Cardiac fibroblast (primary cell): Measurements from ENCODE around the gene RAB43.

ENCODE experiments used
- DNase-seq, 2 donors: peaks; one replicate each; pipeline versions ENCODE4 v3.0.0 to v3.0.0-alpha.2; 2010; ENCODE audit warnings: low read depth in 2 of 2
- H3K4me3 ChIP-seq, 2 donors: replicated peaks in 1 of 2; 1 replicate in 1 of 2; 2 replicates in 1 of 2; pipeline ENCODE4 v1.5.1; 2011; ENCODE audit warnings: low read depth in 2 of 2, low read length in 2 of 2, mild to moderate bottlenecking in 2 of 2, moderate library complexity in 1 of 2
- CTCF ChIP-seq: IDR thresholded peaks from one replicate; pipeline ENCODE4 v1.5.1; 2011; ENCODE audit warnings: low read depth, mild to moderate bottlenecking, low read length, inconsistent platforms

RAB43 gene

GRCh38 chr3:129063091-129063640, 58.4 kb downstream of the RAB43 start:
- H3K4me3 ChIP-seq: no peak overlapping the region
- DNase-seq: no peak
- no peak for TF ChIP-seq CTCF

GRCh38 chr3:129061888-129062834, 59.4 kb downstream of the RAB43 start:
- no peak for TF ChIP-seq CTCF
- DNase-seq: no peak
- H3K4me3 ChIP-seq: no peak overlapping the region

- no peak for TF ChIP-seq CTCF
- DNase-seq: no peak
- H3K4me3 ChIP-seq: no peak overlapping the region
These were observed 60.3 kb downstream of the RAB43 start for GRCh38 chr3:129061023-129061887.

- H3K4me3 ChIP-seq: no peak within 1 kb of the TSS
- TF ChIP-seq CTCF: no peak
- no peak for DNase-seq
These were observed 61.2 kb downstream of the RAB43 start, which contains the start of gene GP9 for GRCh38 chr3:129060276-129061022. GP9 (plus strand) TSS chr3:129060779; CDS start chr3:129061740, 961 bp downstream.

- no peak for DNase-seq
- no peak for TF ChIP-seq CTCF
- no peak overlapping the region for H3K4me3 ChIP-seq
These were observed 62.2 kb downstream of the RAB43 start for GRCh38 chr3:129059311-129059958.
